Measurements from ENCODE around the gene SIX5. TPM values are rescaled to one million over a fixed set of nuclear protein-coding genes. Genes with fewer than 3 reads are reported as not detected.

Gene SIX5
- total and polyA plus RNA-seq, 9 of the 15 experiments (the other 6 are each of a cell fraction or from before 2014, with no cell fraction given) = 1.4 to 17.2 (median 7.4) TPM; not detected in 2

- TF ChIP-seq TGIF2 (CRISPR knock-in tag; IDR thresholded peaks at IDR 0.05) (peak; percentile 52; the same call in 1 of the 2 replicates), CBFA2T3 (IDR thresholded peaks at IDR 0.05) (0 out of 2 replicates have a peak, but pooled peaks have one; percentile 5), SMARCA4 (IDR thresholded peaks at IDR 0.05) (peak; percentile 29; the same call in 1 of the 2 replicates), ZNF780A (CRISPR knock-in tag; IDR thresholded peaks at IDR 0.05) (0 out of 2 replicates have a peak, but pooled peaks have one; percentile 48), ZNF449 (CRISPR knock-in tag; IDR thresholded peaks at IDR 0.05) (no peak), ZFP91 (CRISPR knock-in tag; IDR thresholded peaks at IDR 0.05) (no peak), ZNF639 (CRISPR knock-in tag; conservative IDR thresholded peaks at IDR 0.05 in 1 of 2, IDR thresholded peaks at IDR 0.05 in 1 of 2) (peak in 1 of 2 experiments; percentile 78; a peak in 1 of 4 replicates), SAP30 (IDR thresholded peaks at IDR 0.05; ENCODE audit: borderline replicate concordance, insufficient read depth, low read depth, low read length, poor library complexity, severe bottlenecking) (no peak), MNT (conservative IDR thresholded peaks at IDR 0.05) (peak; percentile 87 to 95), E2F5 (CRISPR knock-in tag; IDR thresholded peaks at IDR 0.05) (no peak), ATF1 (CRISPR knock-in tag; IDR thresholded peaks at IDR 0.05) (no peak), ATF1 (tag; IDR thresholded peaks at IDR 0.05) (peak; percentile 82), MEF2A (IDR thresholded peaks at IDR 0.05; ENCODE audit: control insufficient read depth, low read depth, low read length) (no peak), GTF2A2 (tag; IDR thresholded peaks at IDR 0.05) (no peak), POLR3G (IDR thresholded peaks at IDR 0.05; ENCODE audit: extremely low read depth, insufficient read length, insufficient replicate concordance) (no peak), TEAD4 (IDR thresholded peaks at IDR 0.05; ENCODE audit: low read length) (no peak), TEAD4 (CRISPR knock-in tag; IDR thresholded peaks at IDR 0.05; ENCODE audit: borderline replicate concordance) (no peak), BRCA1 (IDR thresholded peaks at IDR 0.05) (no peak), BRCA1 (CRISPR knock-in tag; IDR thresholded peaks at IDR 0.05) (0 out of 2 replicates have a peak, but pooled peaks have one; percentile 11), ASH1L (IDR thresholded peaks at IDR 0.05; ENCODE audit: borderline replicate concordance, low read depth, partially characterized antibody) (peak; percentile 76)
Observed at GRCh38 chr19:45770192-45771101, 1.4 kb upstream of the SIX5 start (continued).
